Activated T-cell treated with anti-CD3 and anti-CD28 coated beads, Interleukin-2, amount 50 U/mL, for 72 hours (primary cell): ENCODE measurements around the gene POFUT1. TPM values are rescaled to one million over a fixed set of nuclear protein-coding genes. Genes with fewer than 3 reads are reported as not detected.
"Not testable (repeated sequence)": the region's sequence is repeated elsewhere in the genome, so short reads cannot be mapped to it uniquely, and the experiment has no call there.

Experiments used
- ATAC-seq, 2 donors: fragments of 150-1000 bp; cut with Tn5 transposase; replicated peaks in 1 of 2; 2 replicates each; pipeline ENCODE4 v1.10.0; 2021; ENCODE audit warnings: moderate library complexity in 2 of 2, mild to moderate bottlenecking in 1 of 2
- DNase-seq, 2 donors: peaks; one replicate each; pipeline ENCODE4 v3.0.0; 2021 to 2022; ENCODE audit warnings: mixed read lengths in 1 of 2
- H3K27ac Mint-ChIP-seq: one replicate; pipeline ENCODE4 v1.8.0; 2022; ENCODE audit warnings: mild to moderate bottlenecking, moderate library complexity, mixed read lengths
- H3K27me3 Mint-ChIP-seq: one replicate; pipeline ENCODE4 v1.8.0; 2022; ENCODE audit warnings: low read depth, mixed read lengths
- H3K36me3 Mint-ChIP-seq, 2 donors: one replicate each; pipeline ENCODE4 v1.8.0; 2022; ENCODE audit warnings: mixed read lengths in 2 of 2, mild to moderate bottlenecking in 1 of 2; ENCODE audit not compliant: insufficient read depth in 2 of 2
- H3K4me1 Mint-ChIP-seq: one replicate; pipeline ENCODE4 v1.8.0; 2022; ENCODE audit warnings: low read depth, mixed read lengths
- H3K4me3 Mint-ChIP-seq, 2 donors: one replicate each; pipeline ENCODE4 v1.8.0; 2022; ENCODE audit warnings: mild to moderate bottlenecking in 2 of 2, mixed read lengths in 2 of 2, moderate library complexity in 2 of 2
- H3K9me3 Mint-ChIP-seq, 2 donors: one replicate each; pipeline ENCODE4 v1.8.0; 2022; ENCODE audit warnings: mixed read lengths in 2 of 2
- total RNA-seq, 2 donors: library from RNA; stranded (reverse); gene quantifications; one replicate each; pipeline ENCODE4 v1.2.3, GENCODE V29; 2022

The POFUT1 gene
- total RNA-seq, 2 donors from 2014 or later = 59.7 to 63.2 TPM

DNA sequence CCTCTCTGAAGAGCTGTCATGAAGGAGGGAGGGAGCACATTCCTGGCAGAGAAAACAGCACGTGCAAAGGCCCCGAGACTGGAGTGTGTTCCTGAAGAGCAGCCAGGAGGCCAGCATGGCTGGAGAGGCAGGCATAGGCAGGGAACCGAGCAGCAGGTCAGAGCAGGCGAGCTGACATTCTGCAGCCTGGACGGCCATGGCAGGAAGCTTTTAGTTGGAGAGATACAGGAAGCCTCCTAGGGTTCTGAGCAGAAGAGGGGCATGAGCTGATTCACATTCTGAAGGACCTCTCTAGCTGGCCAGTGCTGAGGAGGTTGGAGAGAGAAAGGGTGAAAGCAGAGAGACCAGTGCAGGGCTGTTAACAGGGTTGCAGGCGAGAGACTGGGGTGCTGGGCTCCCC is 29.7 kb downstream of the POFUT1 start:
- H3K27ac Mint-ChIP-seq = peak overlapping the region; percentile 36
- no peaks in the 10 kb centered on the region for H3K27me3 Mint-ChIP-seq
- H3K36me3 Mint-ChIP-seq = peaks cover 13 to 33% of the 10 kb centered on the region in 2 donors
- no peak overlapping the region for H3K4me3 Mint-ChIP-seq
- H3K9me3 Mint-ChIP-seq = no peaks in the 10 kb centered on the region
- peaks cover 49% of the 10 kb centered on the region for H3K4me1 Mint-ChIP-seq
- ATAC-seq (no peak), DNase-seq (no peak)

- ATAC-seq = no peak
- H3K27ac Mint-ChIP-seq = no peak overlapping the region
- H3K36me3 Mint-ChIP-seq = peaks cover 4 to 22% of the 10 kb centered on the region in 2 donors
Observed at GRCh38 chr20:32238483-32239425, 31.1 kb downstream of the POFUT1 start.

GRCh38 chr20:32240205-32240604 is 32.5 kb downstream of the POFUT1 start:
- Mint-ChIP-seq H3K4me3 (peak overlapping the region in 1 of 2 donors; percentile 36), H3K27me3 (no peaks in the 10 kb centered on the region), H3K27ac (peak overlapping the region; percentile 39), H3K36me3 (peaks cover 2 to 10% of the 10 kb centered on the region in 2 donors), H3K9me3 (no peaks in the 10 kb centered on the region), H3K4me1 (peaks cover 36% of the 10 kb centered on the region)
- no peak for DNase-seq
- peak; percentile 17 to 40 for ATAC-seq

More at GRCh38 chr20:32238483-32239425, 31.1 kb downstream of the POFUT1 start:
- DNase-seq = no peak
- Mint-ChIP-seq H3K4me1 (peaks cover 36% of the 10 kb centered on the region), H3K27me3 (no peaks in the 10 kb centered on the region), H3K9me3 (no peaks in the 10 kb centered on the region), H3K4me3 (no peak overlapping the region)

GRCh38 chr20:32241807-32242206 is 34.1 kb downstream of the POFUT1 start:
- H3K4me3 Mint-ChIP-seq = no peak overlapping the region
- no peak for ATAC-seq
- H3K27ac Mint-ChIP-seq = no peak overlapping the region
- no peak for DNase-seq
- peaks cover 0 to 4% of the 10 kb centered on the region in 2 donors for H3K36me3 Mint-ChIP-seq
- no peaks in the 10 kb centered on the region for H3K9me3 Mint-ChIP-seq
- no peaks in the 10 kb centered on the region for H3K27me3 Mint-ChIP-seq
- peaks cover 38% of the 10 kb centered on the region for H3K4me1 Mint-ChIP-seq

DNA sequence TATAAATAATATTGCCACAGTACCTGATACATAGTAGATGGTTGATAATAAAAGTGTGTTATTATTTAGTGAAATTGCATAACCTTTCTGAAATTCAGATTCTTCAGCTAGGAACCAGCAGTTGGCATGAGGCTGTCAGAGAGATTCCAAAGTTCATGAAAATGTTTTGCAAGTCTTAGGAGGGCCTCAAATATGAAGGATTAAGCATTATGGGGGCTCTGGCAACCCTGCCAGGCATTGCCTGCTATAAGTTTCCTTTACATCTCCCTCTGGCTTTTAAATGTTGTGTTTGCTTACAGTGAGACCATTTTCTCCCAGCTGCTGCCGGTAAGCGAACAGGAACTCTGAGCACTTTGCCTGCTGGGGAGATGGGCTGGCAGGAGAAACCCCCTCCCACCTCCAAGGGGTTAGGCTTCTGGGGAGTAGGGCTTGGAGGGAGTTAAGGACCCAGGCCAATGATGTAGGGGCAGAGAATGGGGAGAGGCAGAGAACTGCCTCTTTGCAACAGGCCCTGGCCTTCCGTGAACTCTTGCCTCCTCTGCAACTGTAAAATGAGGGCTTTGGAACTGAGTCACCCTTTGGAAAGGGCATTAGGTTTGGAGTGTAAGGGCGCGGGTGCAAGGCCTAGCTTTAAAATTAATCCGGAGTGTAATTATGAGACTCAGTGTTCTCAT is 36.6 kb downstream of the POFUT1 start:
- no peak for DNase-seq
- Mint-ChIP-seq H3K4me3 (no peak overlapping the region), H3K4me1 (peaks cover 61% of the 10 kb centered on the region), H3K27me3 (no peaks in the 10 kb centered on the region), H3K36me3 (no peaks in the 10 kb centered on the region), H3K27ac (no peak overlapping the region), H3K9me3 (no peaks in the 10 kb centered on the region)
- ATAC-seq = no peak

- H3K27me3 Mint-ChIP-seq = no peaks in the 10 kb centered on the region
- H3K9me3 Mint-ChIP-seq = no peaks in the 10 kb centered on the region
- no peaks in the 10 kb centered on the region for H3K36me3 Mint-ChIP-seq
- H3K4me3 Mint-ChIP-seq = no peak overlapping the region
- DNase-seq = no peak
- no peak overlapping the region for H3K27ac Mint-ChIP-seq
- ATAC-seq = no peak
- peaks cover 61% of the 10 kb centered on the region for H3K4me1 Mint-ChIP-seq
Observed at GRCh38 chr20:32244959-32245358, 37.3 kb downstream of the POFUT1 start.

- not testable (repeated sequence) for H3K4me3 Mint-ChIP-seq, H3K27ac Mint-ChIP-seq, H3K36me3 Mint-ChIP-seq, H3K27me3 Mint-ChIP-seq, H3K9me3 Mint-ChIP-seq, ATAC-seq, DNase-seq
- H3K4me1 Mint-ChIP-seq = peaks cover 58% of the 10 kb centered on the region
Observed at GRCh38 chr20:32246208-32246607, 38.5 kb downstream of the POFUT1 start.

DNA sequence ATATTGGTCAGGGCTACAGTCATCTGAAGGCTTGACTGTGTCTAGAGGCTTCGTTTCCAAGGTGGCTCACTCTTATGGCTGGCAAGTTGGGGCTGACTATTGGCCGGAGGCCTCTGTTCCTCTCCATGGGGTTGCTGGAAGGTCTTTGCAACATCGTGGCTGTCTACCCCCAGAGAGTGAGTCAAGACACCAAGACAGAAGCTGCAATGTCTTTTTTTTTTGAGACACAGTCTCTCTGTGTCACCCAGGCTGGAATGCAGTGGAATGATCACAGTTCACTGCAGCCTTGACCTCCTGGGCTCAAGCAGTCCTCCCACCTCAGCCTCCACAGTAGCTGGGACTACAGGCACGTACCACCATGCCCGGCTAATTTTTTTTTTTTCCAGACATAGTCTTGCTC is 40.4 kb downstream of the POFUT1 start:
- H3K27ac Mint-ChIP-seq = no peak overlapping the region
- ATAC-seq = peak in 1 of 2 donors; percentile 4
- peak; percentile 19 to 29 for DNase-seq

GRCh38 chr20:32249030-32249738 is 41.5 kb downstream of the POFUT1 start:
- ATAC-seq (peak; percentile 80 to 84), DNase-seq (peak; percentile 60 to 67)
- Mint-ChIP-seq H3K27me3 (no peaks in the 10 kb centered on the region), H3K4me3 (peak overlapping the region; percentile 32 to 46), H3K27ac (peak overlapping the region; percentile 18), H3K4me1 (peaks cover 85% of the 10 kb centered on the region), H3K36me3 (peaks cover 3 to 8% of the 10 kb centered on the region in 2 donors), H3K9me3 (peaks cover 0 to 5% of the 10 kb centered on the region in 2 donors)

More for the DNA sequence above, 40.4 kb downstream of the POFUT1 start:
- Mint-ChIP-seq H3K9me3 (peaks cover 0 to under 1% of the 10 kb centered on the region in 2 donors), H3K4me1 (peaks cover 75% of the 10 kb centered on the region), H3K4me3 (no peak overlapping the region), H3K27me3 (no peaks in the 10 kb centered on the region), H3K36me3 (peaks cover 3% of the 10 kb centered on the region in 2 donors)

- Mint-ChIP-seq H3K36me3 (peaks cover 3 to 8% of the 10 kb centered on the region in 2 donors), H3K4me1 (peaks cover 88% of the 10 kb centered on the region), H3K9me3 (peaks cover 0 to 5% of the 10 kb centered on the region in 2 donors), H3K27ac (peak overlapping the region; percentile 17), H3K27me3 (no peaks in the 10 kb centered on the region), H3K4me3 (peak overlapping the region; percentile 65 to 87)
- ATAC-seq (no peak), DNase-seq (peak in 1 of 2 donors; percentile 20)
Observed at GRCh38 chr20:32251470-32251869, 43.8 kb downstream of the POFUT1 start.

DNA sequence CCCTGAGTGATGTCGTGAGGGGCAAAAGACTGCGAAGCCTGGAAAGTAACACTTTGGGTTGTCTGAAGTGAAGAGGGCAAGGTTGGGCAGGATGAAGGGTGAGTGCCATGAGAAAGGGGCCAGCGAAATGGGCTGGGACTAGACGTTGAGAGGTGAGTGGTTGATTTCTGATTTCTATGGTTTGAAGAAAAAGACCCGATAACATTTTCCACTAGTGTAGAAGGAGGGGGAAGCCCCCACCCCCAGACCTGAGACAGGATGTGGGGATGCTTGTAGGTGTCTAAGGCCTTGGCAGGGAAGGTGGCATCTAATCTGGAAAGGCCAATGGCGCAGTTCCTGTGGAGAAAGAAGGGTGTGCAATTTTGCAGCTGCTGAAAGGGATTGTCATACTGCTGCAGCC is 44.5 kb downstream of the POFUT1 start:
- no peaks in the 10 kb centered on the region for H3K27me3 Mint-ChIP-seq
- peak overlapping the region; percentile 65 to 87 for H3K4me3 Mint-ChIP-seq
- ATAC-seq (peak; percentile 64 to 72), DNase-seq (peak; percentile 86 to 92)
- H3K4me1 Mint-ChIP-seq = peaks cover 88% of the 10 kb centered on the region
- H3K36me3 Mint-ChIP-seq = peaks cover 3 to 8% of the 10 kb centered on the region in 2 donors
- peaks cover 0 to 5% of the 10 kb centered on the region in 2 donors for H3K9me3 Mint-ChIP-seq
- peak overlapping the region; percentile 64 for H3K27ac Mint-ChIP-seq

- H3K9me3 Mint-ChIP-seq, H3K36me3 Mint-ChIP-seq, H3K27ac Mint-ChIP-seq, H3K27me3 Mint-ChIP-seq, H3K4me3 Mint-ChIP-seq, DNase-seq, ATAC-seq: not testable (repeated sequence)
- H3K4me1 Mint-ChIP-seq = peaks cover 16% of the 10 kb centered on the region
Observed at GRCh38 chr20:32260973-32261372, 53.3 kb downstream of the POFUT1 start.
